Measurements from ENCODE around the gene CNOT9.

The CNOT9 gene

GRCh38 chr2:218607436-218608115, 38.9 kb downstream of the CNOT9 start, which contains the start of gene PLCD4:
PLCD4 (plus strand) TSS chr2:218607899; CDS start chr2:218615740, 7,841 bp downstream.
- Mint-ChIP-seq H3K4me3 (no peak within 1 kb of the TSS), H3K27ac (no peak within 1 kb of the TSS), H3K27me3 (ENCODE audit: low read depth) (peaks cover 16% of the 10 kb centered on the region), H3K4me1 (ENCODE audit: low read depth) (no peaks in the 10 kb centered on the region), H3K9me3 (no peaks in the 10 kb centered on the region), H3K36me3 (ENCODE audit: low read depth) (no peaks in the 10 kb centered on the region)

- no peaks in the 10 kb centered on the region for H3K4me1 Mint-ChIP-seq (ENCODE audit: low read depth)
- no peaks in the 10 kb centered on the region for H3K9me3 Mint-ChIP-seq
- H3K4me3 Mint-ChIP-seq: no peak overlapping the region
- H3K36me3 Mint-ChIP-seq (ENCODE audit: low read depth): no peaks in the 10 kb centered on the region
- H3K27ac Mint-ChIP-seq: no peak overlapping the region
- no peaks in the 10 kb centered on the region for H3K27me3 Mint-ChIP-seq (ENCODE audit: low read depth)
Observed at GRCh38 chr2:218615868-218616315, 47.3 kb downstream of the CNOT9 start.

DNA sequence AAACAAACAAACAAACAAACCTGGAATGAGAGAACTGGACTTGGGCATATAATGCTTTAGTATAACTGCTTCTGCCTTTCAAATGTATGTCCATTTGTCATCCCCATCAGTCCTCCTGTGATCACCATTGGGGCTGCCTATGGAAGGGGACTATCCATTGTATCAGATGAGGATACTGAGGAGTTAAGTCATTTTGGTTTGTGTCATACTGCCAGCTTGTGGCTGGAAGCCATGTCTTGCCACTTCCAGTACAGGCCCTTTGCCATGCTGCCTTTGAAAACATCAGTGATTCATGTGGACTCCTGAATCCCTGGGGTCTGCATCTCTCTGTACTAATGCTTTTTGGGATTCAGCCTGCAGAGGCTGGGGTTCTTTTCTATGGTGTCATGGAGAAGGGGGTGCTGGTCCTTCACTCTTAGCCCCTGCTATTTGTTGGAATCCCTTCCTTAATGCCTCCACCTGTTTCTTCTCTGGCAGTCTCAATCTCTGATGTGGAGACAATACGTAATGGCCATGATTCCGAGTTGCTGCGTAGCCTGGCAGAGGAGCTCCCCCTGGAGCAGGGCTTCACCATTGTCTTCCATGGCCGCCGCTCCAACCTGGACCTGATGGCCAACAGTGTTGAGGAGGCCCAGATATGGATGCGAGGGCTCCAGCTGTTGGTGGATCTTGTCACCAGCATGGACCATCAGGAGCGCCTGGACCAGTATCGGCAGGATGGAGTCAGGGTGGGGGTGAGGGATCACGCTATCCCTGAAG, 49.6 kb downstream of the CNOT9 start:
- no peaks in the 10 kb centered on the region for H3K36me3 Mint-ChIP-seq (ENCODE audit: low read depth)
- H3K4me3 Mint-ChIP-seq: no peak overlapping the region
- H3K27ac Mint-ChIP-seq: no peak overlapping the region
- H3K9me3 Mint-ChIP-seq: no peaks in the 10 kb centered on the region
- H3K27me3 Mint-ChIP-seq (ENCODE audit: low read depth): no peaks in the 10 kb centered on the region
- no peaks in the 10 kb centered on the region for H3K4me1 Mint-ChIP-seq (ENCODE audit: low read depth)

DNA sequence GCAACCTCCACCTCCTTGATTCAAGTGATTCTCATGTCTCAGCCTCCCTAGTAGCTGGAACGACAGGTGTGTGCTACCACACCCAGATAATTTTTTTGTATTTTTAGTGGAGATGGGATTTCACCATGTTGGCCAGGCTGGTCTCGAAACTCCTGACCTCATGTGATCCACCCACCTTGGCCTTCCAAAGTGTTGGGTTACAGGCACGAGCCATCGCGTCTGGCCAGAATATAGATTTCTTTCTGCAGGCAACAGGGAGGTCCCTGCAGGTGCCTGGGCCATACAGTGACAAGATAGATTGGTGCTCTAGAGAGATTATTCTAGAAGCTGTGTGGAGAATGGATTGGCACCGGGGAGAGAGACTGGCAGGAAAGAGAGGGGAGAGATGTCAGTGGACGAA, 52.4 kb downstream of the CNOT9 start:
- no peaks in the 10 kb centered on the region for H3K4me1 Mint-ChIP-seq (ENCODE audit: low read depth)
- H3K27ac Mint-ChIP-seq: no peak overlapping the region
- H3K27me3 Mint-ChIP-seq (ENCODE audit: low read depth): no peaks in the 10 kb centered on the region
- no peaks in the 10 kb centered on the region for H3K9me3 Mint-ChIP-seq
- no peaks in the 10 kb centered on the region for H3K36me3 Mint-ChIP-seq (ENCODE audit: low read depth)
- no peak overlapping the region for H3K4me3 Mint-ChIP-seq

DNA sequence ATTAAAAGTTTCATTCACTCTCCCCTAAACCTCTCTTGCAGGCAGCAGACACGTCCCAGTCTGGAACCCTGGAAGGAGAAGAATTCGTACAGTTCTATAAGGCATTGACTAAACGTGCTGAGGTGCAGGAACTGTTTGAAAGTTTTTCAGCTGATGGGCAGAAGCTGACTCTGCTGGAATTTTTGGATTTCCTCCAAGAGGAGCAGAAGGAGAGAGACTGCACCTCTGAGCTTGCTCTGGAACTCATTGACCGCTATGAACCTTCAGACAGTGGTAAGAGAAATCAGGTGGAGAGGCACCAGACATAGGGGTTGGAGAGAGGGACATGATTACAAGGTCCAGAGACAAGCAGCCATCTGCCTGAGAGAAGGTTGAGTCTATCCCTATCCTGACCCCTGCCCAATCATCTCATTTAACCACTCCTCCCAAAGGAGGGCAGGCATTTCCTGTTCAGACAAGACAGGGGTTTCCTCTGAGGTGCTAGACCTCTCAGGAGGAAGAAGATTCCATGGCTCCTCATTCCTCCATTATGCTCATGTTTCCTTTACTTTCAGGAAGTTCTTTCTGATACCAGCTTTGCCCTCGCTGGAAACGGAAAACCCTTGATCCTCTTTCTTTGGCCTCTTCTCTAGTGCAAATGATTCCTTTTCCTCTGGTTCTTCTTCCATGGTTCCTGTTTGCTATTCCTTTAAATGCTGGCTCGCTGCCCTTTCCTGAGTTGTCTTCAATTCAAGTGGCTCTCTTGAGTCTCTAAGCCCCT, 54.1 kb downstream of the CNOT9 start:
- H3K4me3 Mint-ChIP-seq: no peak overlapping the region
- no peaks in the 10 kb centered on the region for H3K36me3 Mint-ChIP-seq (ENCODE audit: low read depth)
- no peaks in the 10 kb centered on the region for H3K4me1 Mint-ChIP-seq (ENCODE audit: low read depth)
- no peaks in the 10 kb centered on the region for H3K9me3 Mint-ChIP-seq
- H3K27me3 Mint-ChIP-seq (ENCODE audit: low read depth): no peaks in the 10 kb centered on the region
- no peak overlapping the region for H3K27ac Mint-ChIP-seq

GRCh38 chr2:218623366-218623705, 54.7 kb downstream of the CNOT9 start:
- no peaks in the 10 kb centered on the region for H3K9me3 Mint-ChIP-seq
- no peak overlapping the region for H3K27ac Mint-ChIP-seq
- H3K27me3 Mint-ChIP-seq (ENCODE audit: low read depth): no peaks in the 10 kb centered on the region
- H3K36me3 Mint-ChIP-seq (ENCODE audit: low read depth): no peaks in the 10 kb centered on the region
- no peak overlapping the region for H3K4me3 Mint-ChIP-seq
- no peaks in the 10 kb centered on the region for H3K4me1 Mint-ChIP-seq (ENCODE audit: low read depth)

- Mint-ChIP-seq H3K27me3 (ENCODE audit: low read depth) (no peaks in the 10 kb centered on the region), H3K4me3 (no peak overlapping the region), H3K9me3 (no peaks in the 10 kb centered on the region), H3K4me1 (ENCODE audit: low read depth) (no peaks in the 10 kb centered on the region), H3K27ac (no peak overlapping the region), H3K36me3 (ENCODE audit: low read depth) (no peaks in the 10 kb centered on the region)
Observed at GRCh38 chr2:218626369-218626768, 57.7 kb downstream of the CNOT9 start.

- H3K4me3 Mint-ChIP-seq: no peak overlapping the region
- no peak overlapping the region for H3K27ac Mint-ChIP-seq
- H3K9me3 Mint-ChIP-seq: no peaks in the 10 kb centered on the region
- H3K4me1 Mint-ChIP-seq (ENCODE audit: low read depth): no peaks in the 10 kb centered on the region
- H3K27me3 Mint-ChIP-seq (ENCODE audit: low read depth): no peaks in the 10 kb centered on the region
- peaks cover 3% of the 10 kb centered on the region for H3K36me3 Mint-ChIP-seq (ENCODE audit: low read depth)
Observed at GRCh38 chr2:218627939-218628338, 59.3 kb downstream of the CNOT9 start.

DNA sequence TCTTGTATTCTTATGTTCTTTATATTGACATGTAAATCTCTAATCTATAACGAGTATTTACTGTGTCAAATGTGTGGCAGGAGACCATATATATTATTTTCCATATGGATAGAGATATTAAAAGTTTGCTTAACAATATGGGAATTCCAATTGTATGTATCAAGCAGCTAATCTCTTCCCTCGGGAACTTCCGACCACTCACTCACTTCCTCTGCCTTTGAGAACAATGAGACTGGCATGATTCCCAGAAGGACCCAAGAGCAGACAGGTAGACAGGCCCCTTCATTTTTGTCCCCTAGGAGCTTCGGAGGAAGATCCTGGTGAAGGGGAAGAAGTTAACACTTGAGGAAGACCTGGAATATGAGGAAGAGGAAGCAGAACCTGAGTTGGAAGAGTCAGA, 63.2 kb downstream of the CNOT9 start:
- Mint-ChIP-seq H3K4me3 (no peak overlapping the region), H3K9me3 (no peaks in the 10 kb centered on the region), H3K4me1 (ENCODE audit: low read depth) (no peaks in the 10 kb centered on the region), H3K27ac (no peak overlapping the region), H3K27me3 (ENCODE audit: low read depth) (no peaks in the 10 kb centered on the region), H3K36me3 (ENCODE audit: low read depth) (peaks cover 19% of the 10 kb centered on the region)

- Mint-ChIP-seq H3K9me3 (no peaks in the 10 kb centered on the region), H3K36me3 (ENCODE audit: low read depth) (peaks cover 35% of the 10 kb centered on the region), H3K27ac (no peak overlapping the region), H3K4me1 (ENCODE audit: low read depth) (no peaks in the 10 kb centered on the region), H3K4me3 (no peak overlapping the region), H3K27me3 (ENCODE audit: low read depth) (no peaks in the 10 kb centered on the region)
Observed at GRCh38 chr2:218635719-218636118, 67.1 kb downstream of the CNOT9 start.

- no peaks in the 10 kb centered on the region for H3K27me3 Mint-ChIP-seq (ENCODE audit: low read depth)
- no peaks in the 10 kb centered on the region for H3K9me3 Mint-ChIP-seq
- H3K36me3 Mint-ChIP-seq (ENCODE audit: low read depth): peaks cover 37% of the 10 kb centered on the region
- H3K27ac Mint-ChIP-seq: no peak overlapping the region
- H3K4me3 Mint-ChIP-seq: no peak overlapping the region
- no peaks in the 10 kb centered on the region for H3K4me1 Mint-ChIP-seq (ENCODE audit: low read depth)
Observed at GRCh38 chr2:218638372-218638771, 69.7 kb downstream of the CNOT9 start.

DNA sequence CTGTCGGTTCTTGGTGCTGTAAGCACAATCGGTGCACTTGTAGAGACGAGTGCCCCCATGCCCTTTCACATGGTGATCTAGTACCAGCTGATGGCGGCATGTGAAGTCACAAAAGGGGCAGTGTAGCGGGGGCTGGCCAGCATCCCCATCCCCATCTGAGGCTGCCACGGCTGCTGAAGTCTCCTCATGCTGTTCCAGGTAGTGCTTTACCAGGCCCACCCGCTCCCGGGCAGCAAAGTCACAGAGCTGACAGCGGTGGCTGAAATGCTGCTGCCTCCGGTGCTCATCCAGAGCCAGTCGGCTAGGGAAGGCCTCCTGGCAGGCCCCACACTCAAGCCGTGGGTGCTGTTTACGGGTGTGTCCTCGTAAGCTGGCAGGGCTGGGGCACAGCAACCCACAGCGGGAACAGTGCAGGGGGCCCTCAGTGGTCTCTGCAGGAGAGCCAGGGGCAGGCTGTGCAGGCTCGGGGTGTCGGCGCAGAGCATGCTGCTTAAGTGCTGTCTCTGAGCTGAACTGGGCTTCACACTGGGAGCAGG, 73.5 kb downstream of the CNOT9 start:
- Mint-ChIP-seq H3K36me3 (ENCODE audit: low read depth) (peaks cover 35% of the 10 kb centered on the region), H3K4me3 (no peak overlapping the region), H3K9me3 (no peaks in the 10 kb centered on the region), H3K27me3 (ENCODE audit: low read depth) (no peaks in the 10 kb centered on the region), H3K27ac (no peak overlapping the region), H3K4me1 (ENCODE audit: low read depth) (no peaks in the 10 kb centered on the region)

- Mint-ChIP-seq H3K4me3 (no peak overlapping the region), H3K27ac (no peak overlapping the region), H3K36me3 (ENCODE audit: low read depth) (peaks cover 31% of the 10 kb centered on the region), H3K27me3 (ENCODE audit: low read depth) (no peaks in the 10 kb centered on the region), H3K9me3 (no peaks in the 10 kb centered on the region), H3K4me1 (ENCODE audit: low read depth) (no peaks in the 10 kb centered on the region)
Observed at GRCh38 chr2:218642786-218643185, 74.1 kb downstream of the CNOT9 start.

GRCh38 chr2:218643751-218644310, 75.2 kb downstream of the CNOT9 start:
- no peaks in the 10 kb centered on the region for H3K9me3 Mint-ChIP-seq
- no peak overlapping the region for H3K27ac Mint-ChIP-seq
- no peak overlapping the region for H3K4me3 Mint-ChIP-seq
- H3K36me3 Mint-ChIP-seq (ENCODE audit: low read depth): peaks cover 38% of the 10 kb centered on the region
- no peaks in the 10 kb centered on the region for H3K27me3 Mint-ChIP-seq (ENCODE audit: low read depth)
- peaks cover 2% of the 10 kb centered on the region for H3K4me1 Mint-ChIP-seq (ENCODE audit: low read depth)

All from T-helper 1 cell treated with Interleukin-12 subunit alpha and Interleukin-12 subunit beta and Interleukin-4 antibody, amounts not matched to agents 30 μg/mL and 1 μg/mL, for 36 hours (primary cell).